SJCRH30 (cell line): ENCODE data around the gene MGAT4A. TPM values are rescaled to one million over a fixed set of nuclear protein-coding genes. Genes with fewer than 3 reads are reported as not detected.

Experiments used
- DNase-seq, 2 experiments: peaks; one replicate each; pipeline ENCODE4 v3.0.0-alpha.2; 2015 to 2020
- H3K27ac ChIP-seq: fragments of 250-450 bp; sonication (Bioruptor Pico); 2 replicates; pipeline ENCODE4 v1.5.1; 2020; ENCODE audit warnings: mild to moderate bottlenecking, moderate library complexity
- H3K27me3 ChIP-seq: fragments of 250-450 bp; sonication (Bioruptor Pico); 2 replicates; pipeline ENCODE4 v1.5.1; 2020; ENCODE audit warnings: mild to moderate bottlenecking, moderate library complexity
- H3K36me3 ChIP-seq: fragments of 250-450 bp; sonication (Bioruptor Pico); 2 replicates; pipeline ENCODE4 v1.5.1; 2020; ENCODE audit warnings: mild to moderate bottlenecking, moderate library complexity
- H3K4me1 ChIP-seq: fragments of 250-450 bp; sonication (Bioruptor Pico); 2 replicates; pipeline ENCODE4 v1.5.1; 2020; ENCODE audit warnings: mild to moderate bottlenecking, moderate library complexity
- H3K4me3 ChIP-seq: fragments of 250-450 bp; sonication (Bioruptor Pico); 2 replicates; pipeline ENCODE4 v1.5.1; 2020; ENCODE audit warnings: mild to moderate bottlenecking, moderate library complexity
- H3K9me3 ChIP-seq: fragments of 250-450 bp; sonication (Bioruptor Pico); replicated peaks from 2 replicates; pipeline ENCODE4 v1.5.1; 2020; ENCODE audit warnings: mild to moderate bottlenecking, moderate library complexity
- total RNA-seq: library from RNA; depleted of rRNA; stranded (reverse); fragments of >200 nt; shearing (Covaris generic); gene quantifications from 2 replicates; pipeline ENCODE4 v1.2.3, GENCODE V29; 2014; rRNA removed

Gene MGAT4A
- total RNA-seq, result 0.08 and 0.13 TPM in 2 replicates

DNA sequence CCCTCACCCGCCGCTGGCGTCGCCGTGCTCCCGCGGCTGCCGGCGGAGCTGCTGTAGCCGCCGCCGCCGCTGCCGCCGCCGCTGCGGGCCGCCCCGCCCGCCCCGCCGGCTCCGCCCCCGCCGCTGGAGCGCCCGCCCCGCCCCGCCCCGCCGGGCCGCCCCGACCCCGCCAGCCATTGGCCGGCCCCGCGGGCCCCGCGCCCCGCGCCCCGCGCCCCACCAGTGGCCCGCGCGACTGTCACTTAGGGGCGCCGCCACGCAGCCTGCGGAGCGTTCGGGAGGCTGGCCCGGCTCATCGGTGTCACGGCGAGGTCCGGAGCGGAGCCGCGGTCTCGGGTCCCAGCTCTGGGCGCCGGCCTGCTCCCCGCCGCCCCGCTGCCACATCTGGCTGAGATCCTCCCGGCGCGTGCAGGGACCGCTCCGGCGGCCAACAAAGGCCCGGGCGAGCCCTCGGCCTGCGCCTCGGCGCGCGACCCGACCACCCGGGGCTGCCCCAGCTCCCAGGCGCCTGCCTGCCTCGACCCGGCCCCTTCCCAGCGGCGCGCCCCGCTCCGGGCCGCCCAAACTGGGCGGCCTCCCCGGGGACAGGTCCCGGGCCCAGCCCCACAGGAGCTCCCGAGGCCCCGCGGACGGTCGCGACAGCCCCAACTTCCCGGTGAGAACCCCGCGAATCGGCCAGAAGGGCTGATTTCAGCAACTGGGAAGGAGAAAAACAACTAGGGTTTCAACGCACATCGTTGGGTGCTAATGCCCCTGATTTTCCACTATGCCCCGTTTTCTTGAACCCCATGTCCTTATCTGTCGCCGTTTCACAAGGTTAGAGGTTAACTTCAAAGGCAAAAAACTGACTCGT, at the start of gene MGAT4A:
TSS of gene MGAT4A (minus strand) at position 92 of the 853 bp plus-strand sequence. CDS start 4,800 bp downstream, outside the sequence.
- no peaks in the 10 kb centered on the region for H3K4me1 ChIP-seq
- peak; percentile 10 to 25 for DNase-seq
- H3K9me3 ChIP-seq, result no peaks in the 10 kb centered on the region
- H3K4me3 ChIP-seq, result peak within 1 kb of the TSS; percentile 59
- no peak within 1 kb of the TSS for H3K27ac ChIP-seq
- no peaks in the 10 kb centered on the region for H3K36me3 ChIP-seq
- H3K27me3 ChIP-seq, result 0 out of 2 replicates have a peak, but pooled peaks cover 7% of the 10 kb centered on the region

DNA sequence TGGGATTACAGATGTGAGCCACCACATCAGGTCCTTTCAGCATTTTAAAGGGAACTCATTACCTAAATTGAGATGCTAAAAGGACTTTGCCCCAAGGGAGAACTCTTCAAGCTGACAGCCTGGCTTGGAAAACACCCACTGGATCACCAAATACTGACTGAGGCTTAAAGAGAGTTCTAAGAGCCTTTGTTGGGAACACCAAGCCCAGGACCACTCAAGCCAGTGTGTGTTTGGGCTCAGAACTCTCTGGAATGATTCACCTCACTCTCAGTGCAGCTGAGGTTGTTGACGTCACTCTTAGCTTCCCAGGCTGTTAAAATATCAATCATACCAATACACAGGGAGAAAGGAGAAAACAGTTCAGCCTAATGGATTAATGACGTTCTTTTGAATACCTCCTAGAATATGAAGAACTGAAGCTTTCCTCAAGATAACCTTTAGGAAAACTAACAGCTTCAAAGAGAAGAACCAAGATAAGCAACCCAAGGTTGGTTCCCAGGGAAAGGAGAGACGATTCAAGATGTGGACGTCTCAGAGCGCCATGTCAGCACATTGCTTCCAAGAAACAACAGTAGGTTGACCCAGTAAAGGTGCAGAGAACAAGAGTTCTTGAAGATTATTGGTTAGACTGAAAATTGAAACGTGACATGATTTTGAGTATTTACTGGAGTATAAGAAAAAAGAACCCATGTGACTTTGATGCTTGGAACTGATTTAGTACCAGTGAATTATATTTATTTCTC, 48.0 kb upstream of the MGAT4A start:
- no peaks in the 10 kb centered on the region for H3K36me3 ChIP-seq
- DNase-seq, result no peak
- no peak overlapping the region for H3K27ac ChIP-seq
- H3K4me3 ChIP-seq, result no peak overlapping the region
- H3K4me1 ChIP-seq, result no peaks in the 10 kb centered on the region
- H3K9me3 ChIP-seq, result no peaks in the 10 kb centered on the region
- no peaks in the 10 kb centered on the region for H3K27me3 ChIP-seq

DNA sequence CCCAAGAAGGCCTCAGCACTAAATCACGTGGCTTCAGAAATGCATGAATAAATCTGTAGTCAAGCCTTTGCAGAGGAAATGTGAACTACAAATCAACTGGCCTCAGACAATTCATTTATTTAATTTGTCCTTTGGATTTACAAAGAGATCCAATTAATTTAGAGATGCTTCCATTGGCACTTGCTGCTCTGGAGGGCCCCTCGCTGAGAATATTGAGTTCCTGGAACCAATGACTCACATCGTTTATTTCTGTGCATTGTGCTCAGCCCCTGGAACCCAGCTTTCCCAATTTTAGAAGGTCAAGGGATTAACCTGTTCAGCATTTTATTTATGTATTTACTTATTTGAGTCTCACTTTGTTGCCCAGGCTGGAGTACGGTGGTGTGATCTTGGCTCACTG, 47.2 kb upstream of the MGAT4A start:
- H3K27me3 ChIP-seq, result no peaks in the 10 kb centered on the region
- no peak for DNase-seq
- no peaks in the 10 kb centered on the region for H3K4me1 ChIP-seq
- no peak overlapping the region for H3K4me3 ChIP-seq
- no peak overlapping the region for H3K27ac ChIP-seq
- H3K9me3 ChIP-seq, result no peaks in the 10 kb centered on the region
- H3K36me3 ChIP-seq, result no peaks in the 10 kb centered on the region

DNA sequence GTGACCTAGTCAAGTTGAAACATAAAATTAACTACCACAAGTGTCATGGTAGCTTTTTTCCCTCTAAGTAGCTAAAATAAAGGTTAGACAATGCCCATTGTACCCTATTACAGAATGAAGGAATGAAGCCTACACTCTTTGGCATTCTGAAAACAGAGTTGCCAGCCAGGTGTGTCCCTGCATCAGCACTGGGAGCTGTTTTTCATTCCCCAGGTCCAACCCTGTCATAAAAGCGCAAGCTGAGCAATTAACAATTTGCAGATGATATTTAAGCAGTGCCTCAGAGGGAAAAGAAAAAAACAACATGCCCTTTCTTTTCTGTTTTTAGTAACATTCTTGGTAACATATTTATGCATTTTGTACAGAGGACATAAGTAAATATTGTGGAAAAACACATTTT, 46.8 kb upstream of the MGAT4A start:
- H3K27me3 ChIP-seq, result no peaks in the 10 kb centered on the region
- DNase-seq, result no peak
- no peak overlapping the region for H3K27ac ChIP-seq
- H3K4me1 ChIP-seq, result no peaks in the 10 kb centered on the region
- H3K4me3 ChIP-seq, result no peak overlapping the region
- no peaks in the 10 kb centered on the region for H3K36me3 ChIP-seq
- H3K9me3 ChIP-seq, result no peaks in the 10 kb centered on the region

DNA sequence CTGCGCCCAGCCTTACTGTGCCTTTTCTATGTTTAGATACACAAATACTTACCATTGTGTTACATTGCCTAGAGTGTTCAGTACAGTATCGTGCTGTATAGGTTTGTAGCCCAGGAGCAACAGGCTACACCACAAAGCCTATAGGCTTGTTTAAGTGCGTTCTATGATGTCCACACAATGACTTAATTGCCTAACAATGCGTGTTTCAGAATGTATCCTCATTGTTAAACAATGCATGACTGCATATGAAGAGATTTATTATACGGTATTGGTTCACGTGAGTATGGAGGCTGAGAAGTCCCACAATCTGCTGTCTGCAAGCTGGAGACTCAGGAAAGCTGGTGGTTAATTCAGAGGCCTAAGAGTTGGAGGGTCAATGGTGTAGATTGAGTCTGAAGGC, 46.1 kb upstream of the MGAT4A start:
- H3K4me1 ChIP-seq, result no peaks in the 10 kb centered on the region
- no peaks in the 10 kb centered on the region for H3K9me3 ChIP-seq
- no peak overlapping the region for H3K27ac ChIP-seq
- no peak for DNase-seq
- H3K27me3 ChIP-seq, result no peaks in the 10 kb centered on the region
- no peak overlapping the region for H3K4me3 ChIP-seq
- H3K36me3 ChIP-seq, result no peaks in the 10 kb centered on the region

DNA sequence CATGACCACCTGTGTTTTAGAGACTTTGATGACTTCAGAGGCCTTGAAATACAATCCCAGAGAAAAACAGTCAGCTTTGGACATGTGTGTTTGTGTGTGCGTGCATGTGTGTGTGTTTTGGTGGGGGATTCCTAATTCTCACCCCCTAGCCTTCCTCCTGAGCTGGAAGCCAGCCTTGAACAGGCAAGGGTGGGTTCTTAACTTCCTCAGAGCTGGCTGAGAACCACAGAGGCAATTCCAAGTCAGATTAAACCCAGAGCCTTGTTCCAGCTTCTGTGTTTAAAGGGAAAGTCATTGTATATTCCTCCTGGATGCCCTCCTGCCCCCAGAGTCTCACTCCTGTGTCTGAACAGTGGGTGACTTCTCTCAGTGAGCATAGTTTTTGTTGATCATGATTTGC, 45.2 kb upstream of the MGAT4A start:
- Histone ChIP-seq H3K36me3 (no peaks in the 10 kb centered on the region), H3K4me3 (no peak overlapping the region), H3K27ac (no peak overlapping the region), H3K4me1 (no peaks in the 10 kb centered on the region), H3K27me3 (no peaks in the 10 kb centered on the region), H3K9me3 (no peaks in the 10 kb centered on the region)
- no peak for DNase-seq

DNA sequence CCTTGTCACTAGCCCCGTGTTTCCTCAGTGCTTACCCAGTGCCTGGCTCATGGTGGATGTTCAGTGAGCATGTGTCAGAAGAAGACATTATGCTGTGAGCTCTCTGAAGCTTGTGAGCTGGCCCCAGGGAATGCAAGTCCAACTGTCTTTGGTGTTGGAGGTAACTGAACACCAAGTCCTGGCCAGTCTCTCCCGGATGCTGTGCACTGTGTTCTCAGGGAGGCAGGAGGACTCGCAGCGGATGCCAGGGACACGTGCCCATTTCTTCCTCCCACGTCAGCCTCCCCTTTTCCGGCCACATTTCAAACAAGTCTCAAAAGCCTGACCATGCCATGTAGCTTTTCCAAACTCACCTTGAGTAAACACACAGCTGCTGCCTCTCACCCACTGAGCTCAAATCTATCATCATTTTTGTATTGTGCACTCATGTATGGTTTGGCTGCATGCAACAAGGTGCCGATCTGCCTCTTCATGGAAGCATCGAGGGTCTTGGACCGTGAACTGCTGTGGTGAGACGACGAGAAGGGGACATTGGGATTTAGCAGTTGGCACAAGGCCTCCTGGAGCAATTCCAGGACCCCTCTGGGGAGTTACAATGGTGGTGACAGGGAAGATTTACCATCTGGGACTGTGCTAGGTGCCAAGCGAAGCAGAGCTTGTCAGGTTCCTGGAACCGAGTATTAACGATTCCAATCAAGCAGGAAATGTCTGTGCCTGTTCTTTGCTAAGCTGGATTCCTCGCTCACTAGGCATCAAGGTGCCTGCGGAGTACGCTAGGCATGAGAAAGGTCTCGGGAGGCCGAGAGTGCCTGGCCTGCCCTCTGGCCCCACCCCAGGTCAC, 44.4 kb upstream of the MGAT4A start:
- no peak for DNase-seq
- Histone ChIP-seq H3K27me3 (no peaks in the 10 kb centered on the region), H3K27ac (no peak overlapping the region), H3K36me3 (no peaks in the 10 kb centered on the region), H3K4me1 (no peaks in the 10 kb centered on the region), H3K4me3 (no peak overlapping the region), H3K9me3 (no peaks in the 10 kb centered on the region)

DNA sequence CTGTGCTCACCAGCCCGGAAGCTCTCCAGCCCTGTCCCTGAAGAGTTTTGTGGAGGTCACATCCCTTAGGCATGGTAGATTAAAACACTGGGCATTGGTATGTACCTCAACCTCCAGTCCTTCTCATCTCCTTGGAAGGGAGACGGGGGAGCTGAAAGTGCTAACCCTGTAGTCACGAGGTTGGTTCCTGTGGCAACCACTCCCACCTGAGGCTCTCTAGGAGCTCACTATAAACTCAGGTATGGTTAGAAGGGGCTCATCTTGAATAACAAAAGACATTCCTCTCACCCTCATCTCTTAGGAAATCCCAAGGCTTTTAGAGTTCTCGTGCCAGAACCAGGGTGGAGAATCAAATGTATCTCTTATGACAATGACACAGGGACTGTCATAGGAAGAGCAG, 43.0 kb upstream of the MGAT4A start:
- Histone ChIP-seq H3K4me3 (no peak overlapping the region), H3K4me1 (no peaks in the 10 kb centered on the region), H3K9me3 (no peaks in the 10 kb centered on the region), H3K27ac (no peak overlapping the region), H3K36me3 (no peaks in the 10 kb centered on the region), H3K27me3 (no peaks in the 10 kb centered on the region)
- DNase-seq, result no peak

DNA sequence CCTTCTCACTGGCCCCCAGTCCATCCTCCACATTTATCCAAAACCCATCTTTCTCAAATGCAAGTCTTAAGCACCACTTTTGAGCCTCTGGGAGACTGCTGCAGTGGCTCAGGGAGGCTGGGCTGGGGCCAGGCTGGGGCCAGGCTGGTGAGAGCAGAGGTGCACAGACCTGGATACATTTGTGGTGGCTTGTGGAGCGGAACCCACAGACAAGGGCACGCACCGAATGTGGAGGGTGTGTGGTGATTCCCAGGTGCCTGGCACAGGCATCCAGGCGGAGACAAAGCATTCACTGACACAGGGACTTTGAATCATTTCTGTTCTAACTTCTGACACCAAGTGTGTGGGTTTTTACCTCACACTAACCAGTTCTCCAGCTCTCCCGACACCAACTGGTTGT, 42.2 kb upstream of the MGAT4A start:
- Histone ChIP-seq H3K27ac (no peak overlapping the region), H3K4me3 (no peak overlapping the region), H3K36me3 (no peaks in the 10 kb centered on the region), H3K27me3 (no peaks in the 10 kb centered on the region), H3K9me3 (no peaks in the 10 kb centered on the region), H3K4me1 (peaks cover 2% of the 10 kb centered on the region; the same call in 1 of the 2 replicates)
- no peak for DNase-seq

DNA sequence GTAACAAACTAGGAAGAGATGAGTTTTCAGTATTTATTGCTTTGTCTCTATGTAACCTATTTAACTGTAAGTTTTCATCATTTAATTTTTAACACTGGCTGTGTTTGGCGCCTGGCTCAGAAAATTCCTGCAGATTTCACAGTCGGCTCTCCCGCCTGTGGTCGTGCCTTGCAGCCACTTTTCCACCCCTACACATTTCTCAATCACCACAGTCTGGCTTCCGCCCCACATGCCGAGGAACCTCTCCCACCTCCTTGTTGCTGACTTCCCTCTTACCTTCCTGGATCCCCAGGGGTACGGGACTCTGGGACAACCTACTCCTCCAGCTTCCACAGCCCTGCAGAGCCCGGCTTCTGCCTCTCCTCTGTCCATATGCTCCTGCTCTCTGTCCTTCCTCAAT, 41.6 kb upstream of the MGAT4A start:
- H3K27me3 ChIP-seq, result no peaks in the 10 kb centered on the region
- DNase-seq, result no peak

DNA sequence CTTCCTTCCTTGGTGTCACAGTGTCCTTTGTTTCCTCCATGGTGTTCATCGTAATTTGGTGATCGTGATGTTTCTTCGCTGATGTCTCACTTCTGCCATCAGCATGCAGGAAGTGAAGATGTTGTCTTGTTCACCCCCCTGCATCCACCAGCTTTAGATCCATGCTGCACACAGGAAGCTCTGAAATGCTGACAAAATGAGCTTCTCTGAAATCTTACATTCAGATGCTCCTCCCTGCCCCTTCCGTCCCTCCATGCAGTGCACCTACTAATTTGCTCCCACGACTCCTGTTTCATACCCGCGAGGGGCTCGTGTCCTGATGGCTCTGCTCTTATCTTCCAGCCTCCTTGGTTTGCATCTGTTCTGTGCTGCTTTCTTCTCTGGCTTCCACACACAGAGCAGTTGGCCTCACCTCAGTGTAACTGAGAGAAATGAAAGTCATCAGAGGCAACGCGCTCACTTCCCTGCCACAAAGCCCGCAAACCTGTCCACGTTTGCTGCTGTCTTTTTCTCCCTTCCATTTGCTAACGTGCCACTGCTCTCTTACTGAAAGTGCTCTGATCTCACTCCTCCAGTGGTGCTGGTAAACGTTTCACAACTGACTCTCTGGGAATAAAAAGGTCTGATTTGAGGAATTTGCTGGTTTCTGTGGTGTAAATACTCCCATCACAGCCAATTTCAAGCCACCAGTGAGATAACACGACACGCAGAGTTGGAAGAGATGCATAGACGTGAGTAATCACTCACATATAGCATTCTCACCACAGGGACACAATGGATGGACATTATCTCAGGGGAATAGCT, 41.0 kb upstream of the MGAT4A start:
- Histone ChIP-seq H3K4me3 (no peak overlapping the region), H3K9me3 (no peaks in the 10 kb centered on the region), H3K27me3 (no peaks in the 10 kb centered on the region), H3K4me1 (peaks cover 4% of the 10 kb centered on the region; the same call in 1 of the 2 replicates), H3K36me3 (no peaks in the 10 kb centered on the region), H3K27ac (no peak overlapping the region)
- no peak for DNase-seq

More for the DNA sequence above, 41.6 kb upstream of the MGAT4A start:
- H3K36me3 ChIP-seq, result no peaks in the 10 kb centered on the region
- H3K9me3 ChIP-seq, result no peaks in the 10 kb centered on the region
- H3K4me1 ChIP-seq, result peaks cover 4% of the 10 kb centered on the region; the same call in 1 of the 2 replicates
- H3K4me3 ChIP-seq, result no peak overlapping the region
- H3K27ac ChIP-seq, result no peak overlapping the region

DNA sequence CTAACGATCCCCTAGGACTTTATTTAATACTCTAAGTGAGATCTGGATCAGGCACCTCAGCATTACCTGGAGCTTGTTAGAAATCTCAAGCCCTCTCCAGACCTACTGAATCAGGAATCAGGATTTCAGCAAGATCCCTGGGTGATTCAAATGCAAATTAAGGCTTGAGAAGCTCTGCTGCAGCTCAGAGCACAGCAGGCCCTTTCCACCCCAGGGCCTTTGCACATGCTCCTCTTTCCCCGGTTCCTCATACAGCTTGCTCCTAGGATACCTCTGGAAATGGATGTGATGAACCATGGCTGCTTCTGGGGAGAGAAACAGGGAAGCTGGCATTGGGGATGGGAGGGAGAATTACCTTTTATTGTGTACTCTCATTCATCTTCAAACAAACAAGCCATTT, 40.3 kb upstream of the MGAT4A start:
- Histone ChIP-seq H3K9me3 (no peaks in the 10 kb centered on the region), H3K27me3 (no peaks in the 10 kb centered on the region), H3K36me3 (no peaks in the 10 kb centered on the region), H3K4me3 (no peak overlapping the region), H3K27ac (no peak overlapping the region), H3K4me1 (peaks cover 4% of the 10 kb centered on the region; the same call in 1 of the 2 replicates)
- no peak for DNase-seq

DNA sequence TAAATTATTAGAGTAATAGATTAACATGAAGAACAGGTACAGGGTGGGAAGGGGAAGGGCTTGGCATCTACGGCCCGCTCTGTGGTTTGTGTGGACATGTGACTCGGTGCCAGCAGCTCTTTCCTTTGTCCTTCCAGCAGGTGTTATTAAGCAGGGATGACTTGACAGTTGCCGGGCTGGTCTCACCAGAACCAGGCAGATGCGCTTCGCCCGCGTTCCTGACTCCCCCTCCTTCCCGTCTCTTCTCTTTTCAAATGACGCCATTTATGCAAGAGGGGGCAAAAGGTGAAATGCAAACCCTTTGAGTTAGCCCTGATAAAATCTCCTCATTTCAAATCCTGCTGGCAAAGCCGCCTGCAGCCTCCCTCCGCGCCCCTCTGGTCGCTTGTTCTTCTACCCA, 38.9 kb upstream of the MGAT4A start:
- Histone ChIP-seq H3K9me3 (no peaks in the 10 kb centered on the region), H3K4me3 (no peak overlapping the region), H3K4me1 (peaks cover 4% of the 10 kb centered on the region; the same call in 1 of the 2 replicates), H3K36me3 (no peaks in the 10 kb centered on the region), H3K27ac (no peak overlapping the region), H3K27me3 (no peaks in the 10 kb centered on the region)
- no peak for DNase-seq

DNA sequence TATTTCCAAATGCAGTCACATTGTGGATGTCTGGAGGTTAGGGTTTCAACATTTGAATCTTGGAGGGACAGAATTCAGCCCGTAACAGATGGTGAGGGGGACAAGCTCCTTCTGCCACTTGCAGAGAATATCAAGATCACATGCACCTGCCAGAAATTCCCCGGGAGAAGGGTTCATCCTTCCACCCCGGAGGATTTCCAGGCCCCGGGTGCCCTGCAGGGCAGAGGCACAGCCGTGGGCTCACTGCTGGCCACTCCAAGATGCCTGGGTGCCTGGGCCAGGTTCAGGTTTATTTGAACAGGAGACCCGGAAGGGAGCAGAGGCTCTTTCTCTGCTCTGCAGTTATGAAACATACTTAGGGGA, 38.2 kb upstream of the MGAT4A start:
- Histone ChIP-seq H3K9me3 (no peaks in the 10 kb centered on the region), H3K4me1 (peaks cover 4% of the 10 kb centered on the region; the same call in 1 of the 2 replicates), H3K36me3 (no peaks in the 10 kb centered on the region), H3K27ac (no peak overlapping the region), H3K4me3 (no peak overlapping the region), H3K27me3 (no peaks in the 10 kb centered on the region)
- no peak for DNase-seq
